WTC11 (cell line): ENCODE results near the gene TEX26. TPM values are rescaled to one million over a fixed set of nuclear protein-coding genes. Genes with fewer than 3 reads are reported as not detected.

ENCODE experiments used
- ATAC-seq: fragments of 200-7000 bp; cut with Tn5 transposase; 2 replicates; pipeline ENCODE4 v1.10.0; 2021; ENCODE audit warnings: mild to moderate bottlenecking, moderate library complexity
- CTCF ChIA-PET: fragments of 300-600 bp; sonication (Branson Sonifier 250); formaldehyde crosslinking; loops from one replicate; lab custom pipeline; 2021; ENCODE audit warnings: antibody characterized with exemption; lab: Charles Lee
- POLR2A ChIA-PET: fragments of 350-600 bp; sonication (Branson Sonifier 250); formaldehyde crosslinking; loops from one replicate; lab custom pipeline; 2021; ENCODE audit warnings: antibody characterized with exemption; lab: Charles Lee
- DNase-seq: peaks from one replicate; pipeline ENCODE4 v3.0.0; 2021; ENCODE audit warnings: low spot score
- H3K27ac Mint-ChIP-seq: 2 replicates; pipeline ENCODE4 v1.8.0; 2021; ENCODE audit warnings: mixed read lengths
- H3K27me3 Mint-ChIP-seq: 2 replicates; pipeline ENCODE4 v1.8.0; 2021; ENCODE audit warnings: low read depth, mild to moderate bottlenecking, moderate library complexity, mixed read lengths
- H3K36me3 Mint-ChIP-seq: 2 replicates; pipeline ENCODE4 v1.8.0; 2021; ENCODE audit warnings: mixed read lengths
- H3K4me1 Mint-ChIP-seq: 2 replicates; pipeline ENCODE4 v1.8.0; 2022; ENCODE audit warnings: mixed read lengths
- H3K4me3 Mint-ChIP-seq: 2 replicates; pipeline ENCODE4 v1.8.0; 2021; ENCODE audit warnings: mild to moderate bottlenecking, moderate library complexity, mixed read lengths
- H3K9me3 Mint-ChIP-seq: 2 replicates; pipeline ENCODE4 v1.8.0; 2021; ENCODE audit warnings: mixed read lengths
- AR ChIP-seq: fragments of 250-450 bp; sonication (Bioruptor Pico); IDR thresholded peaks from 2 replicates; pipeline ENCODE4 v1.9.0; 2021; ENCODE audit warnings: mild to moderate bottlenecking
- ATF2 ChIP-seq: sonication (generic); formaldehyde crosslinking; IDR thresholded peaks from 2 replicates; pipeline ENCODE4 v1.8.1; 2022; ENCODE audit warnings: low read depth, missing genetic modification reagents, borderline replicate concordance
- ATF3 ChIP-seq: sonication (generic); formaldehyde crosslinking; conservative IDR thresholded peaks from 2 replicates; pipeline ENCODE4 v1.8.1; 2022; ENCODE audit warnings: mild to moderate bottlenecking, missing genetic modification reagents
- CBFB ChIP-seq: sonication (generic); formaldehyde crosslinking; IDR thresholded peaks from 2 replicates; pipeline ENCODE4 v1.8.1; 2022; ENCODE audit warnings: mild to moderate bottlenecking, low read depth, missing genetic modification reagents
- CREM ChIP-seq: sonication (generic); formaldehyde crosslinking; IDR thresholded peaks from 2 replicates; pipeline ENCODE4 v1.8.1; 2022; ENCODE audit warnings: mild to moderate bottlenecking, missing genetic modification reagents, moderate library complexity
- CTCF ChIP-seq: fragments of 200-600 bp; IDR thresholded peaks from 2 replicates; pipeline ENCODE4 v1.8.0; 2022; ENCODE audit warnings: antibody characterized with exemption
- E2F5 ChIP-seq: sonication (generic); formaldehyde crosslinking; IDR thresholded peaks from 2 replicates; pipeline ENCODE4 v1.8.1; 2022; ENCODE audit warnings: mild to moderate bottlenecking, moderate library complexity, missing genetic modification reagents
- HMGXB4 ChIP-seq: sonication (generic); formaldehyde crosslinking; IDR thresholded peaks from 2 replicates; pipeline ENCODE4 v1.8.1; 2023; ENCODE audit warnings: mild to moderate bottlenecking, moderate library complexity, missing genetic modification reagents
- JUN ChIP-seq: sonication (generic); formaldehyde crosslinking; IDR thresholded peaks from 2 replicates; pipeline ENCODE4 v1.8.0; 2023; ENCODE audit warnings: mild to moderate bottlenecking, missing genetic modification reagents
- MAX ChIP-seq: sonication (generic); formaldehyde crosslinking; IDR thresholded peaks from 2 replicates; pipeline ENCODE4 v1.8.0; 2022; ENCODE audit warnings: mild to moderate bottlenecking, missing genetic modification reagents
- NR1H2 ChIP-seq: sonication (generic); formaldehyde crosslinking; IDR thresholded peaks from 2 replicates; pipeline ENCODE4 v1.9.0; 2021; ENCODE audit warnings: mild to moderate bottlenecking, moderate library complexity, missing genetic modification reagents
- PRRX2 ChIP-seq: fragments of 250-450 bp; sonication (Bioruptor Pico); IDR thresholded peaks from 2 replicates; pipeline ENCODE4 v1.8.0; 2021; ENCODE audit warnings: mild to moderate bottlenecking
- TP53 ChIP-seq: sonication (generic); formaldehyde crosslinking; IDR thresholded peaks from 2 replicates; pipeline ENCODE4 v1.8.1; 2023; ENCODE audit warnings: mild to moderate bottlenecking, missing genetic modification reagents
- ZNF671 ChIP-seq: fragments of 250-450 bp; sonication (Bioruptor Pico); IDR thresholded peaks from 2 replicates; pipeline ENCODE4 v1.8.0; 2021; ENCODE audit warnings: mild to moderate bottlenecking
- total RNA-seq: library from RNA; stranded (reverse); gene quantifications from 3 replicates; pipeline ENCODE4 v1.2.3, GENCODE V29; 2021
- TF ChIP-seq, protein P1 (sequence below): sonication (generic); formaldehyde crosslinking; IDR thresholded peaks from 2 replicates; pipeline ENCODE4 v1.8.0; 2023; ENCODE audit warnings: missing genetic modification reagents, mild to moderate bottlenecking, borderline replicate concordance

Gene TEX26
- total RNA-seq, 1 experiment from 2014 or later, result not detected

DNA sequence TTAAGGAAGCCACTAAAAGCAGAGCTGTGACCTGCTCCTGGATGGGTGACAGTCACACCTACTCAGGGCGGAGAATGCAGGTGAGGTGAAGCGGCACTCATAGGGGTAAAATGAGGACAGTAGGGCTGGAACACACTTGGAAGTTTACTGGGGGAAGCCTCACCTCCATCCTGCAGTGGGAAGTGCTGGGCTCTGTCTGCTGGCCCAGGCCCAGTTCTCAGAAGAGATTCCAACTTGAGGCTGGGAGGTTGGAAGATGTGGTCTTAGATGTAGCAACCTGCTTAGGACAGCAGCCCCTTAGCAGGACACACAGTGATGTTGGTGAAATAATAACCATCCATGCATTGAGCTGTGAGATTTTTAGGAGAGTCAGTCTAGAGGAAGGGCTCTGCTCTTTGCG, 21.8 kb upstream of the TEX26 start:
- no peak overlapping the region for H3K4me3 Mint-ChIP-seq
- DNase-seq (no peak), ATAC-seq (no peak)
- no peaks in the 10 kb centered on the region for H3K36me3 Mint-ChIP-seq
- POLR2A ChIA-PET, result no interaction called here
- H3K9me3 Mint-ChIP-seq, result no peaks in the 10 kb centered on the region
- peaks cover 10% of the 10 kb centered on the region for H3K4me1 Mint-ChIP-seq
- no peak for TF ChIP-seq PRRX2 (CRISPR knock-in tag)
- TF ChIP-seq HMGXB4 (CRISPR knock-in tag), result no peak
- TF ChIP-seq CREM (CRISPR knock-in tag), result no peak
- TF ChIP-seq JUN (CRISPR knock-in tag), result no peak
- no peak for TF ChIP-seq MAX (CRISPR knock-in tag)
- no peak for TF ChIP-seq CTCF
- TF ChIP-seq TP53 (CRISPR knock-in tag), result no peak
- no peak for TF ChIP-seq CBFB (CRISPR knock-in tag)
- no peak for TF ChIP-seq AR (CRISPR knock-in tag)
- no peak for TF ChIP-seq E2F5
- TF ChIP-seq ATF3, result no peak
- TF ChIP-seq NR1H2 (CRISPR knock-in tag), result no peak
- no peak for TF ChIP-seq ZNF671 (CRISPR knock-in tag)
- TF ChIP-seq, protein P1, sequence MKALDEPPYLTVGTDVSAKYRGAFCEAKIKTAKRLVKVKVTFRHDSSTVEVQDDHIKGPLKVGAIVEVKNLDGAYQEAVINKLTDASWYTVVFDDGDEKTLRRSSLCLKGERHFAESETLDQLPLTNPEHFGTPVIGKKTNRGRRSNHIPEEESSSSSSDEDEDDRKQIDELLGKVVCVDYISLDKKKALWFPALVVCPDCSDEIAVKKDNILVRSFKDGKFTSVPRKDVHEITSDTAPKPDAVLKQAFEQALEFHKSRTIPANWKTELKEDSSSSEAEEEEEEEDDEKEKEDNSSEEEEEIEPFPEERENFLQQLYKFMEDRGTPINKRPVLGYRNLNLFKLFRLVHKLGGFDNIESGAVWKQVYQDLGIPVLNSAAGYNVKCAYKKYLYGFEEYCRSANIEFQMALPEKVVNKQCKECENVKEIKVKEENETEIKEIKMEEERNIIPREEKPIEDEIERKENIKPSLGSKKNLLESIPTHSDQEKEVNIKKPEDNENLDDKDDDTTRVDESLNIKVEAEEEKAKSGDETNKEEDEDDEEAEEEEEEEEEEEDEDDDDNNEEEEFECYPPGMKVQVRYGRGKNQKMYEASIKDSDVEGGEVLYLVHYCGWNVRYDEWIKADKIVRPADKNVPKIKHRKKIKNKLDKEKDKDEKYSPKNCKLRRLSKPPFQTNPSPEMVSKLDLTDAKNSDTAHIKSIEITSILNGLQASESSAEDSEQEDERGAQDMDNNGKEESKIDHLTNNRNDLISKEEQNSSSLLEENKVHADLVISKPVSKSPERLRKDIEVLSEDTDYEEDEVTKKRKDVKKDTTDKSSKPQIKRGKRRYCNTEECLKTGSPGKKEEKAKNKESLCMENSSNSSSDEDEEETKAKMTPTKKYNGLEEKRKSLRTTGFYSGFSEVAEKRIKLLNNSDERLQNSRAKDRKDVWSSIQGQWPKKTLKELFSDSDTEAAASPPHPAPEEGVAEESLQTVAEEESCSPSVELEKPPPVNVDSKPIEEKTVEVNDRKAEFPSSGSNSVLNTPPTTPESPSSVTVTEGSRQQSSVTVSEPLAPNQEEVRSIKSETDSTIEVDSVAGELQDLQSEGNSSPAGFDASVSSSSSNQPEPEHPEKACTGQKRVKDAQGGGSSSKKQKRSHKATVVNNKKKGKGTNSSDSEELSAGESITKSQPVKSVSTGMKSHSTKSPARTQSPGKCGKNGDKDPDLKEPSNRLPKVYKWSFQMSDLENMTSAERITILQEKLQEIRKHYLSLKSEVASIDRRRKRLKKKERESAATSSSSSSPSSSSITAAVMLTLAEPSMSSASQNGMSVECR (CRISPR knock-in tag), result no peak
- no peak for TF ChIP-seq ATF2 (CRISPR knock-in tag)
- H3K27ac Mint-ChIP-seq, result no peak overlapping the region
- H3K27me3 Mint-ChIP-seq, result peaks cover 25% of the 10 kb centered on the region
- CTCF ChIA-PET, result interaction anchor here (2.0 kb wide), 1 partner anchor 18 kb away, joined by 7 read pairs; no protein-coding TSS in a partner anchor
